HG03175 (cell line): ENCODE data around the gene REXO5.
"Not testable (repeated sequence)": the region's sequence is repeated elsewhere in the genome, so short reads cannot be mapped to it uniquely, and the experiment has no call there.

ENCODE experiments used
- ATAC-seq: cut with Tn5 transposase; IDR thresholded peaks from one replicate; pipeline ENCODE4 v1.9.1; 2021; ENCODE audit warnings: mild to moderate bottlenecking, moderate library complexity; ENCODE audit not compliant: unreplicated experiment

REXO5 gene

GRCh38 chr16:20846030-20846429 lies 39.7 kb downstream of the REXO5 start:
- ATAC-seq = no peak

DNA sequence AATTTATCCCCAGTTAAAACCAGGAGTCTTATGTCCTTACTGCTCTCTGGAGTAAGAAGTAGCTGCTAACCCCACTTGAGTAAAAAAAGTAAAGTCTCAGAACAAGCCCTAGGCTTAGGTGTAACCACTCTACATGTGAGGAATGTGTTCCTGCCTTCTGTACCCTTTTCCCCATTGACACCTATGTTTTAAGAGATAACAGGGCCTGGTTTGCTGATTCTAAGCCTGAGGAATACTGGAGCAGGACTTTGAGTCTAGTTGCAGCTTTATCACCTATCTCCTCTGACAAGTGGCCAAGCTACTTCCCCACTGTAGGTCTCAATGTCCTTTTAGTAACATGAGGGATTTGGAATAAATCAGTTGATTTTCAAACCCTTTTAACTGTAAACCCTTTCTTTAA lies 40.2 kb downstream of the REXO5 start:
- ATAC-seq = no peak

DNA sequence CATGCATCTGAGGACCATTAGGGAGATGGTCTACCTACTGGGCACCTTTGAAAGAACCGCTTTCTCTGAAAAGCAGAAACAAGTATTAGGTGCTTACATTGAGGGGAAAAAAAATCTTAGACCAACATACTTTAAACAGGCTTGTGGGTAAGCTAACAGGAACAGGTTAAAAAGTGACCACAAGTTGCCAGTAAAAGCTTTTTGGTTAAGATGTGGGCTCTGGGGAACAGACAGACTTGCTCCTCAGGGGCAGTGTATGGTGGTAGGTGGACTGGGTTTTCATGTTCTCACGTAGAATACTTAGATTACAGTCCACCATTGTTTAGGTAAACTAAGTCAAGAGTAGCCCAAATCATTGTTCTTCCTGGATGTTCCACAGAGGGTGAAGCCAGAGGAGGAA lies 41.2 kb downstream of the REXO5 start:
- no peak for ATAC-seq

DNA sequence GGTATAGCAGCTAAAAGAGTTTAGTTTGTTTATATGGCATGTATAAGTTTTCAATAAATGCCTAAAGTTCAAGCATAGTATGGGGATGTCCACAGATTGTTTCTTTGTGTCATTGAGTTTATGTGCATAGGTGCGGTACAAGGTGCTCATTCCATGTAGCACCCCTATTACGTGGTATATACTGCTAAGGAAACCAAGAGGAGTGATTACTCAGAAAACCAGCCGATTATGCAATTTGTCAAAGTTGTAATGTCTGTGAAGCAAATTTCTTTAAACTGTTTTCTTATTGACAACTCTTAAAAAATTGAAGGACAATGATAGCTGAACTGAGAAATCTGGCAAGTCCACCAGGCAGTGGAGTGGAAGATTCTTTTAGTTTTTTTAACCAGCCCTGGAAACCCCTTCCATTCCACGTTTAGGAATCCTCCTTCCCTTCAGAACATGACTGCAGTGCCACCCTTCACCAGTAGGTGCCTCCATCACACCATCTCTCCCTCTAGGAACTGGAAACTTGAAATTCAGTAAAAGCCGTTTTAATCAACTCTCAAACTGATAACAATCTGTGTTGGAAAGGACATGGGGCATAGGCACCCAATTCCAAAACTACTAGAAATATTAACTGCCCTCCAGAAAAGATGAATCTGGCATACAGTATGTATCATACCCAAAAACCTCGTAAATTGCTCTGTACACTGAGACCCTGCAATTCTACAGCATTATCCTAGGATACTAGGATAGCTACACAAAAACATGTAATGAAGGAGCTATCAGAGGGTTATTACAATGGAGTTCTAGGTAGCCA lies 43.5 kb downstream of the REXO5 start:
- ATAC-seq = no peak

- ATAC-seq = no peak
Observed at GRCh38 chr16:20850981-20851380, 44.7 kb downstream of the REXO5 start.

GRCh38 chr16:20851601-20852000 lies 45.3 kb downstream of the REXO5 start:
- no peak for ATAC-seq

DNA sequence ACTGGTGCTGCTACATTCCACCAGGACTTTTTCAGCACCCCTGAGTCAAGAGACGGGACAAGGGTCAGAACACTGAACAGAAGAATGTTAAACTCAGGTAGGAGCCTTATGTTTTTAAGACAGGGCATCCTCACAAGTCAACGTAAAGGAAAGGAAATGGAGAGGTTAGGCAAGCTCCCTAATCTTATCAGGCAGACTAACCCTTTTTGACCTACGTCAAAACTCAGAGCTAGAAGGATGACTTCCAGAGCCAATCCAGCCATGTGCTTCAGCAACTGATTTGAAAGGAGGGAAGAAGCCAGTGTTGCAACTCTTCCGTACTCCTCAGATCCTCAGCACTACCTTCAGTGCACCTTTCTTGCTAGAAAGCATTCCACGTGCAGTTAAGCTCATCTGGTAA lies 46.8 kb downstream of the REXO5 start:
- no peak for ATAC-seq

DNA sequence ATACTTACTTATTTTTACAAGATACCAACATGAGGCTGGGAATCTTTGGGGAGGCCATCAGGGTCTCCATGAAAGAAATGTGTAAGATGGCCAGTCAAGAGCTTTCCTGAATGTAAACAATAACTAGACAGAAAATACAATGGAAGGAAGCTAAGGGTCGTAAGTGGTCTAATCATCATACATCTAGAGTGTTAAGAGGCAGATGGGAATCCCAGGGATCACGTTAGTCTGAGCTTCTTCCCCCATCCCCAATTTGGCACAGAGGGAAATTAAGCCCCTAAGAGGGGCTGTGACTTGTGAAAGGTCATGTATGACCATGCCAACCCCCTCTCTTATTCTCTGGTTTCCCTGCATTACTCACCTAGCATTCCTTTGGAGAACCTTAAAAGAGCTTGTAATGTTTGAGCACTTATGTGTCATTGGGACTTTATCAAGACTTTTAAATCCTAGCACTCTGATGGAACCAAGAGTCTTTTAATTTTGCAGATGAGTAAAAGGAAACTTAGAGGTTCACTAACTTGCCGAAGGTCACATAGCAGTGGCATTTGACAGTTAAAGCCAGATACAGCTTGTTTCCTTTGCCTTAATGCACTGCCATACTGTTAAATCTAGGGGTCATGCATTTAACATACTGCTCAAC lies 47.8 kb downstream of the REXO5 start:
- no peak for ATAC-seq

- ATAC-seq = no peak
Observed at GRCh38 chr16:20854963-20855362, 48.6 kb downstream of the REXO5 start.

DNA sequence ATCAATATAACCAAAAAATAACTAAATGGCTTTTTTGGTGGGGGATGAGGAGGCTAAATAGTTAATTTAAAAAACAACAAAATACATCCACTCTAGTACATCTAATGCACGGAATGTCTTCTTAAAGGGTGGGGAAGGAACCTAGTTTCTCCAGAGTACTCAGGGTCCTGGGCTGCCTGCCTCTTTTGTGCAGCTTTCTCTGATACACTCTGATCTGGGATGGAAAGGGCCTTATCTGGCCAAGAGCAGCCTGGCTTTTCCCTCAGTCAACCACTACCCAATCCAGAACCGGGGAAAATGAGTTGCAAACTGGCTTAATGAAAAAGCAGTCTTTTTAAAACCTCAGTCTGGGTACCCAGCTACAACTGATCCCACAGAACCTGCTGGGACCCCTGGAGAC lies 51.0 kb downstream of the REXO5 start:
- no peak for ATAC-seq

GRCh38 chr16:20859229-20859628 lies 52.9 kb downstream of the REXO5 start:
- ATAC-seq = no peak

DNA sequence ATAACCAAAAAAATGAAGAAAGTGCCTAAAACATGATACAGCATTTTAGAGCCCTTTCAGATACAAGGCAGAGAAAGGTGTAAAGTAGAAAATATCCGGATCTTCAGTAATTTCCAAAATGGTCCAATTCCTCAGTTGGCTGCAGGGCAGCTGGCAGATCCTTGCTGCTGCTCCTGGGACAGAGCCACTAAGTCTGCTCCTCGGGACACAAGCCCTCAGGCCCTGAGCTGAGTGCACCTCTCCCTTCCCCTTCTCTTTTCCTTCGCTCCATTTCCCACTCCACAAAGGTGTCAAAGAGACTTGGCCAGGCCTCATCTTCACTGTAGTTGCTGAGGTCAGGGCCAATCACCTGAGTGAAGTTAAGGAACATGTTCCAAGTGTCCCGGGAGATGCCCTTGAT lies 53.4 kb downstream of the REXO5 start:
- ATAC-seq = no peak

GRCh38 chr16:20860361-20860760 lies 54.0 kb downstream of the REXO5 start:
- no peak for ATAC-seq

- ATAC-seq = not testable (repeated sequence)
Observed at GRCh38 chr16:20860995-20861394, 54.7 kb downstream of the REXO5 start.

- ATAC-seq = no peak
Observed at GRCh38 chr16:20862162-20862960, 56.0 kb downstream of the REXO5 start.

- ATAC-seq = not testable (repeated sequence)
Observed at GRCh38 chr16:20864376-20864775, 58.0 kb downstream of the REXO5 start.

DNA sequence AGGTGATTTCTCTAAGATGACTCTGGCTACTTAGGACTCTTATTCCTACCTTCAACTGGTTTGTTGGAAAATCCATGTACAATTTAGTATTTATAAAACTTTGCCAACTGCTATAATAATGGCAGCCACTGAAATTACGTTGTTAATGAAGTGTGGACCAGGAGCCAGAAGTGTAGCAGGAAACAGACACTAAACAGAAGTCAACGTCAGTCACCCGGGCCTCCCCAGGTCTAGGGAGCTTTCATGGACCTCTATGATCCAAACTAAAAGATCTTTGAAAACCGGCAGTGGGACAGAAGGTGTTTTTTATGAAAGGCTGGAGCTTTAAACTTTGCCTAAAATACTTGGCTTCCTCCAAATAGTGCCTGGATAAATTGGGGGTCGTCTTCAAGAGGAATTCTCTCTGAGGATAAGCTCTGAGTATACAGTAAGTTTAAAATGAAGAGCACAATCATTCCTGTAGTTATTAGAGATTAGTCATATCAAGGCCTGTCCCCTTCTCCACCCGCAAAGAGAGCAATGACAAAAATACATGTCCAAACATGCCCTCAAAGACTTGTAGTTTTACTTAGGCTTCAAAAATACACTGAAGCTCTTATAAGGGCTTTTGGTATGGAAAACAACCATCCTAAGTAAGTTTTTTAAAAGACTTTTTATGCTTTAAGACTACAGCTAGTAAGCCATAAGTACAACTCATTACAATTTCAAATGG lies 59.2 kb downstream of the REXO5 start:
- no peak for ATAC-seq

DNA sequence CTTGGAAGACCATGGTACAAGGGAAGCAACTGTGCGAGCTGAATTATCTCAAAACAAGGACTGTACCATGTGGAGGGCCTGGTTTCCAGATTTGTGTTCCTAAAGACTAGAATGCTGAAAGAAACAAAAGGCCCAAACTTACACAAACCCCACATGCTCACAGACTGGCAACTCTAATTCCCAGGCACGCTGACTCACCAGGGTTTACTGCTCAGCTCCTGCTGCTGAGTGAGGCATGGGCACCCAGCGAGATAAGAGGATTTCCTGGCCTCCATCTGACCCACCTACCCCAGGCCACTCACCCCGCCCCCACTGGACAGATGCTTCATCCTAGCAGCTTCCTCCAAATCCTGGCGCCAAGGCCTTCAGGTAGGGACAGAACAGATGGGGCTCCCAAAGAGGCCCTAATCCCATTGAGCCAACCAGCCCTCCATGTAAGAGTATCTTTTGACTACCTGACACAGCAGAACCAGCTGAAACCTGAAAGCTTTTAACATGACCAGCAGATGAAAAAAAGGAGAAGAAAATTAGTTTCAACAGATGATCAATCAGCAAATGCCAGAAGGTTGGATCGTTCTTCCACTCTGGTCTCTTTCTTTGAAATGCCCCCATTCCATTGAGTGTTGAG lies 59.9 kb downstream of the REXO5 start:
- ATAC-seq = no peak

- ATAC-seq = no peak
Observed at GRCh38 chr16:20866801-20867200, 60.5 kb downstream of the REXO5 start.

DNA sequence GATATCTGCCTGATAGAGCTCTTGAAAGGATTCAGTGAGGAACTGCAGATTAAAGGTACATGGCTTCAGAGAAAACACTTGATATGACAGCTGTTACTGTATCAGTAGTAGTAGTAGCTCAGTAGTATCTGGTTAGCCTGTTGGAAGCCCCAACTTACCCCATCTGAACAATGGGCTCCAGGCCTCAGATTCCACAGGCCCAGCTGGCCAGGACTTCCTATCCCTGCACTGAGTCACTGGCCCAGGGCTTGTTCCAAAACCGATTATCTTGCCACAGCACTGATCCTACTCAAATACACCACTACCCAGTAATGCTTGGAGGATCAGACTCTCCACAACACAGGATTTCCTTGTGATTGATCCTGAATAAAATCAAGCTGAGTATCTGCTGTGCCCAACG lies 61.3 kb downstream of the REXO5 start:
- no peak for ATAC-seq

GRCh38 chr16:20868890-20869289 lies 62.6 kb downstream of the REXO5 start:
- ATAC-seq = no peak
